B cell (primary cell): Measurements from ENCODE around the gene ZBTB5.

Experiments used
- EZH2 ChIP-seq: IDR thresholded peaks from 2 replicates; pipeline ENCODE4 v1.6.1; 2012; ENCODE audit warnings: borderline replicate concordance, low read depth, mild to moderate bottlenecking, moderate library complexity, low read length; ENCODE audit not compliant: insufficient read depth, poor library complexity, severe bottlenecking
- TF ChIP-seq, protein P1 (sequence below): fragments of 200-600 bp; IDR thresholded peaks from one replicate; pipeline ENCODE4 v1.8.0; 2022; ENCODE audit warnings: antibody characterized with exemption, mild to moderate bottlenecking

DNA sequence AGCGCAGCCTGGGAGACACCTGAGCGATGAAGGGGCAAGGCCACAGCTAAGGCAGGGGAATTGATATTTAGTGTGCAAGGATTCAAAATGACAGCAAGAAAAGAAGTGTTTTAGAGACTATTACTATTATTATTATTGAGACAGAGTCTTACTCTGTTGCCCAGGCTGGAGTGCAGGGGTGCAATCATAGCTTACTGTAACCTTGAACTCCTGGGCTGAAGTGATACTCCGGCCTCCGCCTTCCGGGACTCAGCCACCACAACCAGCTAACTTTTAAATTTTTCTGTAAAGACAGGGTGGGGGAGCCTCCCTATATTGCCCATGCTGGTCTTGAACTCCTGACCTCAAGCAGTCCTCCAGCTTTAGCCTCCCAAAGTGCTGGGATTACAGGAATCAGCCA is 46.0 kb downstream of the ZBTB5 start:
- TF ChIP-seq, protein P1, sequence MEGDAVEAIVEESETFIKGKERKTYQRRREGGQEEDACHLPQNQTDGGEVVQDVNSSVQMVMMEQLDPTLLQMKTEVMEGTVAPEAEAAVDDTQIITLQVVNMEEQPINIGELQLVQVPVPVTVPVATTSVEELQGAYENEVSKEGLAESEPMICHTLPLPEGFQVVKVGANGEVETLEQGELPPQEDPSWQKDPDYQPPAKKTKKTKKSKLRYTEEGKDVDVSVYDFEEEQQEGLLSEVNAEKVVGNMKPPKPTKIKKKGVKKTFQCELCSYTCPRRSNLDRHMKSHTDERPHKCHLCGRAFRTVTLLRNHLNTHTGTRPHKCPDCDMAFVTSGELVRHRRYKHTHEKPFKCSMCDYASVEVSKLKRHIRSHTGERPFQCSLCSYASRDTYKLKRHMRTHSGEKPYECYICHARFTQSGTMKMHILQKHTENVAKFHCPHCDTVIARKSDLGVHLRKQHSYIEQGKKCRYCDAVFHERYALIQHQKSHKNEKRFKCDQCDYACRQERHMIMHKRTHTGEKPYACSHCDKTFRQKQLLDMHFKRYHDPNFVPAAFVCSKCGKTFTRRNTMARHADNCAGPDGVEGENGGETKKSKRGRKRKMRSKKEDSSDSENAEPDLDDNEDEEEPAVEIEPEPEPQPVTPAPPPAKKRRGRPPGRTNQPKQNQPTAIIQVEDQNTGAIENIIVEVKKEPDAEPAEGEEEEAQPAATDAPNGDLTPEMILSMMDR = no peak
- no peak for TF ChIP-seq EZH2
